Measurements from ENCODE around the gene ADAM12. TPM values are rescaled to one million over a fixed set of nuclear protein-coding genes. Genes with fewer than 3 reads are reported as not detected.

The ADAM12 gene
- total and polyA plus RNA-seq, 10 of the 15 experiments (the other 5 are each of a cell fraction or from before 2014, with no cell fraction given) = under 0.01 to 0.62 (median 0.04) TPM; not detected in 5

- ChIA-PET RAD21 (ENCODE audit: unreplicated experiment) (no interaction called here), SMC1A (ENCODE audit: uncharacterized antibody, unreplicated experiment) (interaction anchor here (1.1 kb wide), 1 partner anchor 9 kb away, joined by 3 read pairs; no protein-coding TSS in a partner anchor), CTCF (no interaction called here), POLR2A (no interaction called here)
- Histone ChIP-seq H3K4me2 (ENCODE audit: control insufficient read depth, insufficient read depth) (no peak overlapping the region), H3K9ac (ENCODE audit: control insufficient read depth, insufficient read depth, low read length) (no peak overlapping the region), H3K4me3 (no peak overlapping the region), H3K79me2 (ENCODE audit: control insufficient read depth, insufficient read depth, low read length) (no peaks in the 10 kb centered on the region), H3K27me3 (replicated peaks in 1 of 2; ENCODE audit: control insufficient read depth in 2 of 2, insufficient read depth in 2 of 2, low read length in 1 of 2) (no peaks in the 10 kb centered on the region), H2AFZ (ENCODE audit: control insufficient read depth, low read depth, low read length) (no peak overlapping the region), H3K27ac (ENCODE audit: control insufficient read depth, insufficient read depth) (no peak overlapping the region), H4K20me1 (ENCODE audit: control insufficient read depth, insufficient read depth) (no peaks in the 10 kb centered on the region), H3K4me1 (ENCODE audit: control insufficient read depth, insufficient read depth, low read length) (no peaks in the 10 kb centered on the region), H3K36me3 (ENCODE audit: control insufficient read depth in 2 of 2, insufficient read depth in 2 of 2, low read length in 1 of 2) (no peaks in the 10 kb centered on the region), H3K9me3 (replicated peaks; ENCODE audit: control insufficient read depth, insufficient read depth, low read length) (no peaks in the 10 kb centered on the region)
- 2% methylated on average over 2 of the region's 2 CpGs for WGBS (ENCODE audit: insufficient coverage, insufficient replicate concordance, low lambda C conversion rate, missing lambda C conversion rate)
- no peak for DNase-seq (ENCODE audit: low read depth, low spot score)
- intact Hi-C loops (cut with micrococcal nuclease; ENCODE audit: unreplicated experiment) = no loop called here
- in situ Hi-C loops (cut with MboI) = no loop called here
- no TSS peak for BruUV-seq (replicated peaks)
- FAIRE-seq = no peak
- ATAC-seq = no peak
- TF ChIP-seq, protein P1, sequence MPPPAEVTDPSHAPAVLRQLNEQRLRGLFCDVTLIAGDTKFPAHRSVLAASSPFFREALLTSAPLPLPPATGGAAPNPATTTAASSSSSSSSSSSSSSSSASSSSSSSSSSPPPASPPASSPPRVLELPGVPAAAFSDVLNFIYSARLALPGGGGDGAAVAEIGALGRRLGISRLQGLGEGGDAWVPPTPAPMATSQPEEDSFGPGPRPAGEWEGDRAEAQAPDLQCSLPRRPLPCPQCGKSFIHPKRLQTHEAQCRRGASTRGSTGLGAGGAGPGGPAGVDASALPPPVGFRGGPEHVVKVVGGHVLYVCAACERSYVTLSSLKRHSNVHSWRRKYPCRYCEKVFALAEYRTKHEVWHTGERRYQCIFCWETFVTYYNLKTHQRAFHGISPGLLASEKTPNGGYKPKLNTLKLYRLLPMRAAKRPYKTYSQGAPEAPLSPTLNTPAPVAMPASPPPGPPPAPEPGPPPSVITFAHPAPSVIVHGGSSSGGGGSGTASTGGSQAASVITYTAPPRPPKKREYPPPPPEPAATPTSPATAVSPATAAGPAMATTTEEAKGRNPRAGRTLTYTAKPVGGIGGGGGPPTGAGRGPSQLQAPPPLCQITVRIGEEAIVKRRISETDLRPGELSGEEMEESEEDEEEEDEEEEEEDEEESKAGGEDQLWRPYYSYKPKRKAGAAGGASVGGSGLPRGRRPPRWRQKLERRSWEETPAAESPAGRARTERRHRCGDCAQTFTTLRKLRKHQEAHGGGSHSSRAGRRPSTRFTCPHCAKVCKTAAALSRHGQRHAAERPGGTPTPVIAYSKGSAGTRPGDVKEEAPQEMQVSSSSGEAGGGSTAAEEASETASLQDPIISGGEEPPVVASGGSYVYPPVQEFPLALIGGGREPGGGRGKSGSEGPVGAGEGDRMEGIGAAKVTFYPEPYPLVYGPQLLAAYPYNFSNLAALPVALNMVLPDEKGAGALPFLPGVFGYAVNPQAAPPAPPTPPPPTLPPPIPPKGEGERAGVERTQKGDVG (CRISPR knock-in tag; IDR thresholded peaks at IDR 0.05) = no peak
- TF ChIP-seq KLF5 (IDR thresholded peaks at IDR 0.05; ENCODE audit: partially characterized antibody) = no peak
- TF ChIP-seq, protein P2, sequence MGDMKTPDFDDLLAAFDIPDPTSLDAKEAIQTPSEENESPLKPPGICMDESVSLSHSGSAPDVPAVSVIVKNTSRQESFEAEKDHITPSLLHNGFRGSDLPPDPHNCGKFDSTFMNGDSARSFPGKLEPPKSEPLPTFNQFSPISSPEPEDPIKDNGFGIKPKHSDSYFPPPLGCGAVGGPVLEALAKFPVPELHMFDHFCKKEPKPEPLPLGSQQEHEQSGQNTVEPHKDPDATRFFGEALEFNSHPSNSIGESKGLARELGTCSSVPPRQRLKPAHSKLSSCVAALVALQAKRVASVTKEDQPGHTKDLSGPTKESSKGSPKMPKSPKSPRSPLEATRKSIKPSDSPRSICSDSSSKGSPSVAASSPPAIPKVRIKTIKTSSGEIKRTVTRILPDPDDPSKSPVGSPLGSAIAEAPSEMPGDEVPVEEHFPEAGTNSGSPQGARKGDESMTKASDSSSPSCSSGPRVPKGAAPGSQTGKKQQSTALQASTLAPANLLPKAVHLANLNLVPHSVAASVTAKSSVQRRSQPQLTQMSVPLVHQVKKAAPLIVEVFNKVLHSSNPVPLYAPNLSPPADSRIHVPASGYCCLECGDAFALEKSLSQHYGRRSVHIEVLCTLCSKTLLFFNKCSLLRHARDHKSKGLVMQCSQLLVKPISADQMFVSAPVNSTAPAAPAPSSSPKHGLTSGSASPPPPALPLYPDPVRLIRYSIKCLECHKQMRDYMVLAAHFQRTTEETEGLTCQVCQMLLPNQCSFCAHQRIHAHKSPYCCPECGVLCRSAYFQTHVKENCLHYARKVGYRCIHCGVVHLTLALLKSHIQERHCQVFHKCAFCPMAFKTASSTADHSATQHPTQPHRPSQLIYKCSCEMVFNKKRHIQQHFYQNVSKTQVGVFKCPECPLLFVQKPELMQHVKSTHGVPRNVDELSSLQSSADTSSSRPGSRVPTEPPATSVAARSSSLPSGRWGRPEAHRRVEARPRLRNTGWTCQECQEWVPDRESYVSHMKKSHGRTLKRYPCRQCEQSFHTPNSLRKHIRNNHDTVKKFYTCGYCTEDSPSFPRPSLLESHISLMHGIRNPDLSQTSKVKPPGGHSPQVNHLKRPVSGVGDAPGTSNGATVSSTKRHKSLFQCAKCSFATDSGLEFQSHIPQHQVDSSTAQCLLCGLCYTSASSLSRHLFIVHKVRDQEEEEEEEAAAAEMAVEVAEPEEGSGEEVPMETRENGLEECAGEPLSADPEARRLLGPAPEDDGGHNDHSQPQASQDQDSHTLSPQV (IDR thresholded peaks at IDR 0.05) = no peak
- TF ChIP-seq RCOR1 (conservative IDR thresholded peaks at IDR 0.05; ENCODE audit: low read depth, low read length) = no peak
- TF ChIP-seq GATAD2B (conservative IDR thresholded peaks at IDR 0.05; ENCODE audit: low read depth) = no peak
- no peak for TF ChIP-seq EED (IDR thresholded peaks at IDR 0.05; ENCODE audit: low read depth)
- TF ChIP-seq ZBTB40 (IDR thresholded peaks at IDR 0.05; ENCODE audit: borderline replicate concordance) = no peak
- TF ChIP-seq ETV6 (conservative IDR thresholded peaks at IDR 0.05 in 1 of 2, IDR thresholded peaks at IDR 0.05 in 1 of 2; ENCODE audit: borderline replicate concordance in 1 of 2, low read depth in 1 of 2) = no peak
- no peak for TF ChIP-seq CHD4 (IDR thresholded peaks at IDR 0.05)
These were observed 157.7 kb downstream of the ADAM12 start for GRCh38 chr10:126230587-126230986.

All from GM12878 (cell line).